Measurements from ENCODE around the gene RIMS3.

Gene RIMS3

DNA sequence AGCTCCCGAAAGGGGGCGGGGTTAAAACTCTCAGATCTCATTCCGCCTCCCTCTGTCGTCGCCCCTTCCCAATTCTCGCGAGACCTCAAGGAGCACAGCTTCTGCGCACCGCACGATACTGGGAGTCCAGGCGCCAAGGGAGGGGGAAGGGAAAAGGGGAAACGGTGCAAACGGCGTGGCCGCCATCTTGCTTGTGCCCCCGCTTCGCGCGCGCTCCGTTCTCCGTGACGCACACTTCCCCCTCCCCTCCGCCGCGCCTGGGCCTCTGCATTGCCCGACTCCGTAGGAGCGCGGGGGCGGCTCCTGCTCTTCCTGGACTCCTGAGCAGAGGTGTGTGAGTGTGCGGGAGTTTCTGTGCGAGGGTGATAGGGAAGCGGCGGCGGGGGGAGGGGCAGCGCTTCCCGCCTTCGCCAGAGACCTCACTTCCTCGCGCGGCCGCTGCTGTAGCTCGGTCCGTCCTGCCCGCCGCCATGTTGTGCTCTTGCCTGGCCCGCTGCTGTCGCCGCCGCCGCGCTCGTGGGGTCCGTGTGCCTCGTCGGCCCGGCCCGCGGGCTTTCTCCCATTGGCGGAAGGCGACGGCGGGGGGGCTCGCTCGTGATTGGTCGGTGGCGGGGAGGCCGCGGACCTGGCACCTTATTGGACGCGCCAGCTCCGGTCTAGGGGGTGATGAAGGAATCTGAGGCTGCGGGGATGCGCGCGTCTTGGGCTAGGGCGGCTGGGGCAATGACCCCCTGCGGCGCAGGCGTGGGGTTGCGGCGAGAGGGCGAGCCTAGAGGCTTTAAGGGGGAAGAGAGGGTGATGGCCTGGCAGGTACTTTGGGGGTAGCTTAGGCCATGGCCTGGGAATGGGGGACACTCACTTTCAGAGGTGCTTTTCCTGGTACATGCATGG is 26.3 kb upstream of the RIMS3 start, which contains the start of gene NFYC:
Gene NFYC (plus strand): TSS at position 167 of the 891 bp plus-strand sequence. CDS start 47,140 bp downstream, outside the sequence.
- DNase-seq (ENCODE audit: low read depth in 2 of 2): peak; percentile 81 to 85

DNA sequence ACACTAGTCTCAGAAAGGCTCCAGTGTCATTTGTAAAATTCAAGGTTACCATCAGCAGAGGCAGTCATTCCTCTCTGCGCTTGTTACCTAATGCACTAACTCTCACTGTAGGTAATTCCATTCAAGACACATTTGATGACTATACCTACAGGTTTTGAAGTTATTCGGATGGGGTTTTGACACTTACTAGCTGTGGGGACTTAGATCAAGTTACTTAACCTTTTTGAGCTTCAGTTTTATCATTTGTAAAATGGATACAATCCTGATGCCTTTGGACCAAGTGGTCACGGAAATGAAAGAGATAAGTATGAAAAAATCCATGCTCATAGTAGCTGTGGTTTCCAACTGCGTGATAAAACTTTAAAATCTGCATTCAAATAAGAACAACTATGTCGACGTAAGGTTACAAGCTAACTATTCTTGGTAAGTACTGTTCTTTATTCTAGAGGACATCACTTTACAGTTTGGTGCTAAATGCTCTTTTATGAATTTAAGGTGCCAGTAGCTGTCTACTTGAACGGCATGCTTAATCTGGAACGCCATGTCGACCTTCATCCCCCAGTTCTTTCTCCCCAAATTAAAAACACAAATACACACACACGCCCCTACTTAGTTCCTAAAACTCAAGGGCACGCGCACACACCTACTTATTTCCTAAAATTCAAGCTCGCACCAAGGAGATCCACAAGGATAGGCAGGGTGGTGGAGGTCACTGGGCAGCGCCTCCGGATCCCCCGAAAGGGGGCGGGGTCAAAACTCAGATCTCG is 25.5 kb upstream of the RIMS3 start:
- no peak for DNase-seq (ENCODE audit: low read depth in 2 of 2)

DNA sequence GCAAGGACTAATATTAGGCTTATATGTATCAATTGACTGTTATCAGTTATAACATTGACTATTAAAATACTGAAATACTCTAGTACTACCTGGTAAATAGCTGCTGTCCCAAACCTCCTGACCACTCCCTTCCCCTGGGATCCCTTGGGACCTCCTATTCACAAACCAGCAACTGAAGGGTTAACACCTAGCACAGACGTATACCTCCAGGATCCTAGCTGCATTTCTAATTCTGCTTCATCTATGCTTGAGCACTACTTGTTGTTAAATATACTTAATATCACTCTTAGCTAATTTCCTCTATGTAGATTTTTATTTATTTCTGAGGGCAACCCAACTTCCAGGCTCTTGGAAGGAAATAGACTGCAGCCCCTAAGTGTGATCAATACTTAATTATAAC is 24.3 kb upstream of the RIMS3 start:
- no peak for DNase-seq (ENCODE audit: low read depth in 2 of 2)

DNA sequence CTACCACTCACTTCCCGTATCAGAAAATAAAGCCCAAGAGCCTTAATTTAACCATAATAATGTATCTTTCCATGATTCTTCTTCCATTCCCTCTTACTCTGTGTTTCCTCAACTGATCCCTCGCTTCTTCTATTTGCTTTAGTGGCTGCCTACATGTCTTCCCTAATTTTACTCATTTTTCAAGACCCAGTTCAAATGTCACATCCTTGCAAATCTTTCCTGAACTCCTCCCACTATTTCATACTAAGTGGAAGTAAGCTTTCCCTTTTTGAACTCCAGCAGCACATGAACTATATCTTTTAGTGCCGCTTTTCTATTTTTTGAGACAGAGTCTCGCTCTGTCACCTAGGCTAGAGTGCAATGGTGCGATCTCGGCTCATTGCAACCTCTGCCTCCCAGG is 22.2 kb upstream of the RIMS3 start:
- no peak for DNase-seq (ENCODE audit: low read depth in 2 of 2)

DNA sequence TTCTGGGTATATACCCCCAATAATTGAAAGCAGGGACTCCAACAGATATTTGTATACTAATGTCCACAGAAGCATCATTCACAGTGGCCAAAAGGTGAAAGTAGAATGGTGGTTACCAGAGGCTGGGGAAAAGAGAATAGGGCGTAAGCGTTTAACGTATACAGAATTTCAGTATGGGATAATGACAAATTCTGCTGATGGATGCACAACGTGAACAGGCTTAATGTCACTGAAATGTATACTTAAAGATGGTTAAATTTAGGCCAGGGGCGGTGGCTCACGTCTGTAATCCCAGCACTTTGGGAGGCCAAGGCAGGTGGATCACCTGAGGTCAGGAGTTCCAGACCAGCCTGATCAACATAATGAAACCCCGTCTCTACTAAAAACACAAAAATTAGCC is 21.6 kb upstream of the RIMS3 start:
- no peak for DNase-seq (ENCODE audit: low read depth in 2 of 2)

DNA sequence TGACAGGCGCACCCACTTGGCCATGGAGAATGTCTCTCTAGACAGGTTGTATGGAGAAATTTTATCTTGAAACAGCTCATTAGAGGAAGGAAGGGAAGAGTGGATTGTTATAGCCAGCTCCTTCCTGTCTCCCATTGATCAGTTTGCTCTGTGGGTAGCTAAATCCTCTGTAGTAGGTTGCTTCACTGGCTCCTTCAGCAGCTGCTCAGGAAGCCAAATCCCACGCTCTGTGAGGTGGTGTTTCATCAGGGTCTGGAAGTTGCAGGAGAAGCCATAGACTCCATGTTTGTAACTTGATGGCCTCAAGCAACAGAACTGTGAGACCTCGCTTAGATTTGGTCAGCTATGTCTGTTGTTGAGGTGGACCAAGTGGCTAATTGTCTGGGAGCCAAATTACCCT is 19.2 kb upstream of the RIMS3 start:
- DNase-seq (ENCODE audit: low read depth in 2 of 2): no peak

DNA sequence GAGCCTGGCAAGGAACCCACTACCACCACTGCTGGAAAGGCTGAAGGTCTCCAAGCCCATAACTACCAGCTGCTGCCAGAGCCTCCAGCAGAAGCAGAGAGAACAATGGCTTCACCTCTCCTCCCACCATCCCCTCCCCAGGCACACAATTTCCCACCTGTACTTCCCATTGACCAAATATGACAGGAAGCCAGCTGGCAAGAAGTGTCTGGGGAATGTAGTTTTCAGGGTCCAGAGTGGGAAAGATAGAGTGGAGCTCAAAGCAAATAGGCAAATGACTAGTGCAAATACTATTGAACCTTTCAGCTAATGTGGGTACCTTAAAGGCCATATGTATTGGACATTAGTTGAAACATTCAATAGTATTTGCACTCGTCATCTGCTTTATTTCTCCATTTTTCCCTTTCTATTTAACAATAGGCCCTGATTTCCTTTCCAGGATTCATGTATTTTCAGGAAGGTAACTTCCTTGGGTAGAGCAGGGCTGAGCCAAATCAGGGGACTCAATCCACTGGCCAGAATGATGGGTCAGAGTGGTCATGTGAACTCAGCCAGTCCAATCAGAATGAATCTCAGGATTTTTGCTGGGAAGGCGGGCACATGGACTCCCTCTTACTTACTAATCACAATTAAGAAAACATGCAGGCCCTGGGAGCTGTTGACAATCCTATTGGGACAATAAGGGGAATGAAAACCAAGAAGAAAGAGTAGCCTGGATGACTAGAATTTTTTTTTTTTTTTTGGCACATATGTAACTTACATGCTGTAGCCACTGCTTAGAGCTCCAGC is 13.9 kb upstream of the RIMS3 start:
- DNase-seq (ENCODE audit: low read depth in 2 of 2): no peak

DNA sequence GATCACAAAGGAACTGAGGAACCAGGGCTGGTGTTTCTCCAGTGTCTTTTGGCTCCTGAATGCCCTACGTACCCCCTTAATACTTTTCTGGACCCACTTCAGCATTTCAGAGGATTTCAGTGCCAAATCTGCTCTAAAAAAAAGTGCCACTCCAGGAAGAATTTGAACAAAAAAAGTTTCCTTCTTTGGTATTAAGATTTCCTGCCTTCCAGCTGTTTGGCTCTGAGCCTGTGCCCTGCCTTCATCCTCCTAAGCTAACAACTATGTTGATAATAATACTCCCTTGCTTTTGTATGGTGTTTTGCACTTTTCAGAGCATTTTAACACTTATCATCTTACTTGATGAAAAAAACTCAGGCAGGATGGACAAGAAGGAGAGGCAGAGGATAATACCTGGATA is 11.0 kb upstream of the RIMS3 start:
- DNase-seq (ENCODE audit: low read depth in 2 of 2): no peak

DNA sequence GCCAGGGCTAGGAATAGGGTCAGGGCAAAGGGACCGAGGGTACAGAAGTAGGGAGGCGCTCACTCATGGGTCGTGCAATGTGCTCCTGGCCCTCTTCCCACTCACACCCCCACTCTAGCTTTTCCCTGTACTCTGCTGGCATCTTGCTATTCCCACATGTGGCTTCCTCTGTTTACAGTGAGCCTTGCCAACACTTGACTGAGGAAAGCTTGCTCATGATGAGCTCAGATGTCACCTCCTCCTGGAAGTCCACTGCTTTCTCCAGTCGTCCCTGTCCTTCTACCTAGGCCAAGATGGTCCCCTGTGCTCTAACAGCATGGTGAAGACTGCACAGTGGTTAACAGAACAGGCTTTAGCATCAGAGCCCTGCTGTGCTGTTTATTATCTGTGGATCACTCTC is 8.0 kb upstream of the RIMS3 start:
- no peak for DNase-seq (ENCODE audit: low read depth in 2 of 2)

DNA sequence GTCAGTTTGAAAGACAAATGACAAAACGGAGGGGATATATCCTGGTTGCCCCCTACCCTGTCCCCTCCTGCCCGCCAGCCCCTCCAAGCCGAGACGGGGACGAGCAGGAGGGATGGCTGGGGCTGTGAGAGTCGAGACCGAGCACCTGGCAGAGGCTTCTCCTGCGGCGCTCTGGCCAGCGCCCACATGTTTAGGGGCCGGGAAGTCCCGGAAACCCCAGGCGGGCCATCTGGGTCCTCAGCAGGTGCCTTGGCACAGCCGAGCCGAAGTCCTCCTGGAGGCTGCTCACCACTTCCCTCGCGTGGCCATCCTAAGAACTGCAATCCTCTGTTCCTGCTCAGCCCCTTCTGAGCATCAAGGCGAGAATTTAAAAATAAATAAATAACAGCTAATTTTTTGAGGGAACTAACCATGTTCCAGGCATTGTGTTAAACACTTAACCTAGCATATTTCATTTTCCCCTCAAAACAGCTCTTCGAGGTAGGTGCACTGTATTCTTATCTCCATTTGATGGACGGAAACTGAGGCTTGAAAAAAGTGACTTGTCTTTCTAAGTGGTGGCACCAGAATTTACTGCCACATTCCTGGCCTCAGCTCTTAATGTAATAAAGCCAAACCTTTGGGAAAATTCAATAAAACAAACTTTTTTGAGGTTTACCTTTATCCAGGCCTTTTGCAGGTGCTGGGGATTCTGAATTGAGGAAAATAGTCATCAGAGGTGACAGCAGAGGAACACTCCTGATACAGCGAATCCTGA is 3.5 kb upstream of the RIMS3 start:
- peak; percentile 71 to 77 for DNase-seq (ENCODE audit: low read depth in 2 of 2)

DNA sequence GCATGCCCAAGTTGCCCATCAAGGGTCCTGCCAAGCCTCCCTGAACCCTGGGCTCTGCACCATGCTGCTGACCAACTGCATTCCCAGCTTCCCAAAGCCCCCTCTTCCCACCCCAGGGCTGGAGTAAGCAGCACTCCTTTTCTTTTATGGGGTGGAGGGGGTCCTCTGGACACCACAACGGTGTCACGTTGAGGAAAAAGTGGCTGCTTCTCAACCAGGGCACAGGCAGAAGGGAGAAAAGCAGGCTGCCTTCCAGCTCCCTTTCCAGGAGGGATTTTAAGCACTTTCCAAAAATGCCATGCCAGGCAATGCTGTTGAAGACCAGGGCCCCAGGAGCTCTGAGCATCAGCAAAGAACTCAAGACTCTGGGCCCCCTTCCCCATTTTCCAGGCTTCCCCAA is 691 bp downstream of the RIMS3 start:
- no peak for DNase-seq (ENCODE audit: low read depth in 2 of 2)

DNA sequence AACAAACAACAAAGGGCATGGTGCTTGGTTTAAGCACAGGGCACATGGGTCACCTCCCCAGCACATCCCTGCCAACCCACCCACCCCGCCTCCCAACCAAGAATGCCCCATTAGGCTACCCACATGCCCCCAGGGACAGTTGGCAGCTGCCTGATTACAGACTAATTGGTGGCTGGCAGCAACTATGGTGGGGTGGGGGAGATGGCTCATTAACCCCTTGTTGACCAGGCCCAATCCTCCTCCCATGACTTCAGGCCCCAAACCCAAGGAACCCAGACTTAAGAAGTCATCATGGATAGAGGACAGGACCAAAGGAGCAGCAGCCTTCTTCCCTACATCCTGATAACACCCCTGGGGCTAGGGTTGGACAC is 1.3 kb downstream of the RIMS3 start:
- DNase-seq (ENCODE audit: low read depth in 2 of 2): no peak

DNA sequence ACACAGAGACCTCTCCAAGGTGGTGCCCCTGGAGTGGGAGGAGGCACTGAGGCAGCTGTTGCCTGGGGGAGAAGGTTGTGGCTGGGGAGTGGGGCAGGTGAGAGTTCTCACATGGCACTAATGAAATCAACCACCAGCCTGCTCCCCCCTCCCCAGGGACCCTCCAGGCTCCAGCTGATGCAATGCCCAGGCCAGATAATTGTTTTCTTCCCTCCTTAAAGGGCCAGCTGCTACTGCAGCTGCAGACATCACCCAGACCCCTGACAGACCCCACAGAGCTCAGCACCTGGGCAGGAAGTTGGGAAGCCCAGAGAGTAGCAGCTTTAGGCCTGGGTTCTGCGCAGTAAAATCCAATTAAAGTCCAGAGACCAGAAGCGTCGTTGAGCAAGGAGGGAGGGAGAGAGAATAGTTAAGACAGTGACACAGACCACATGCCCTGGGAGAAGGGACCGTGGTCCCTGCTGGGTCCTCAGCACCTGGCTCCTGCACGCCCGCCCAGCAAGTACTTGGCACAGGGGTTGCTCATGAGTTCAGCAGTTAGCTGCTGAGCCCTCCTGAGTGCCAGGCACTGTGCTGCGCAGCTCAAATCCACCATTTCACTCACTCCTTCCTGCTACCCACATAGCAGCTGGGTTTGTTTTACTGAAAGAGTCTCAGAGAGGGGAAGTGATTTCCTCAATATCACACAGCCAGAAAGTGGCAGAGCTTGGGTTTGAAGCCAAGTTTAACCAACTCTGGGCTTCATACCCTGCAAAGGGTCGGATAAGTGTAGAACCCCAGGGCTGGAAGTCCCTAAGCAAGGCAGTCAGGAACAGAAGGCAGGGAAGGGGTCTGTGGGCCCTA is 1.9 kb downstream of the RIMS3 start:
- no peak for DNase-seq (ENCODE audit: low read depth in 2 of 2)

DNA sequence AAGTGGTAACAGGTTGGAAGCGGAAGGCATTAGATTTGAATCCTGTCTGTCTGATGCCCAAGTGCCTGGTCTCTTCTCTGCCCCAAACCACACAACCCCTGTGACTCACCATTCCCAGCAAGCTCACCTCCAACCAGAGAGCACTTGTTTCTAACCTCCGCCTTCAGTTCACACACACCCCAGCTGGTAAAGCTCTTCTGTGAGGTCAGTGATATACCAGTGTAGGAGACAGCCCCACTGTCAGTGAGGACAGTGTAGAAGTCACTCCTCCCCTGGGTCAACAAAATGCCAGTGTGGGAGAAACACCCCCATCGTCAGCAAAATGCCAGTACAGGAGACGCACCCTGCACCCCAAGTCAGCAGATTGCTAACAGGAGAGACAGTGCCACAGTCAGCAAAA is 2.6 kb downstream of the RIMS3 start:
- DNase-seq (ENCODE audit: low read depth in 2 of 2): no peak

DNA sequence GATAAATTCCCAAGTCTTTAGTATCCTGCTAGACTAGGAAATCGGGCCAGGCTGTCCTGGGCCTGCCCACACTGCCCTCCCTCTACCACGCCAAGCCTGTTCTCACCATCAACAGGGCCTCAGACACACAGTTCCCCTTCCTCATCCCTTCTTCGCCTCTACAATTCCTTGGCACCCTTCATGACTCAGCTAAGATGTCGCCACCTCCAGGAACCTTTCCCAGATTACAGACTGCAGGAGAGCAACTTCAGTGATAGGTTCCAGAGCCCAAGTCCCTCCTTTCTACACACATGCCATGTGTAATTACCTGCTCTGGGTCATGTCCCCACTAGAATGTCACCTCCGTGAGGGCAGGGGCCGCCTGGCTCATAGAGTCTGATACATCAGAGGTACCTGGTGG is 3.3 kb downstream of the RIMS3 start:
- no peak for DNase-seq (ENCODE audit: low read depth in 2 of 2)

DNA sequence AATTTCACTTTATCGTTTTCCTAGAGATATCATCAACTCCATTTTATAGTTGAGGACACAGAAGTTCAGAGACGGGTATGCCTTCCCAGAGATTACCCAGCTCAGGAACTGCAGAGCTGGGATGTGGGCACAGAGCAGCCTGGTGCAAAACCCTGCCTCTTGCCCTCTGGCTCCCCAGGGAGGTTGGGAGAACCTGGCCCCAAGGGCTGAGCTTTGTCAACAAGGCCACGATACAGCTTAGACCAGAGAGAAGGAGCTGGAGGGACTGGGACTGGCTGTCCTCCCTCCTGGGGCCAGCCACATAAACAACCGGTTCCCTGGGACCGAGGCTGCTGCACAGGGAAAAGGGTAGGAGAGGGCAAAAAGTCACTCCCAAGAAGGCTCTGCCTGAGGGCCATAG is 3.8 kb downstream of the RIMS3 start:
- DNase-seq (ENCODE audit: low read depth in 2 of 2): no peak

DNA sequence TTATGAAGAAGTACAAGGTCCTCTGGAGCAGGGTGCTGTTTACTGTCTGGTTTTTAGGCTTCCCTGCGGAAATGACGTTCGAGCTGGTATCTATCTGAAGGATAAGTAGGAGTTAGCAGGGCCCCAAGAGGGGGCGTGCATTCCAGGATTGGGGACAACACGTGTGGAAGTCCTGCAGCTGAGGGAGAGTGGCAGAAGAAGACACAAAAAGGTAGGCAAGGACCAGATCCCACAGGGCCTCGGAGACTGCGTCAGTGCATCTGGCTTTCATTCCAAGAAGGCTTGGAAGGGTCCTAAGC is 5.9 kb downstream of the RIMS3 start:
- no peak for DNase-seq (ENCODE audit: low read depth in 2 of 2)

DNA sequence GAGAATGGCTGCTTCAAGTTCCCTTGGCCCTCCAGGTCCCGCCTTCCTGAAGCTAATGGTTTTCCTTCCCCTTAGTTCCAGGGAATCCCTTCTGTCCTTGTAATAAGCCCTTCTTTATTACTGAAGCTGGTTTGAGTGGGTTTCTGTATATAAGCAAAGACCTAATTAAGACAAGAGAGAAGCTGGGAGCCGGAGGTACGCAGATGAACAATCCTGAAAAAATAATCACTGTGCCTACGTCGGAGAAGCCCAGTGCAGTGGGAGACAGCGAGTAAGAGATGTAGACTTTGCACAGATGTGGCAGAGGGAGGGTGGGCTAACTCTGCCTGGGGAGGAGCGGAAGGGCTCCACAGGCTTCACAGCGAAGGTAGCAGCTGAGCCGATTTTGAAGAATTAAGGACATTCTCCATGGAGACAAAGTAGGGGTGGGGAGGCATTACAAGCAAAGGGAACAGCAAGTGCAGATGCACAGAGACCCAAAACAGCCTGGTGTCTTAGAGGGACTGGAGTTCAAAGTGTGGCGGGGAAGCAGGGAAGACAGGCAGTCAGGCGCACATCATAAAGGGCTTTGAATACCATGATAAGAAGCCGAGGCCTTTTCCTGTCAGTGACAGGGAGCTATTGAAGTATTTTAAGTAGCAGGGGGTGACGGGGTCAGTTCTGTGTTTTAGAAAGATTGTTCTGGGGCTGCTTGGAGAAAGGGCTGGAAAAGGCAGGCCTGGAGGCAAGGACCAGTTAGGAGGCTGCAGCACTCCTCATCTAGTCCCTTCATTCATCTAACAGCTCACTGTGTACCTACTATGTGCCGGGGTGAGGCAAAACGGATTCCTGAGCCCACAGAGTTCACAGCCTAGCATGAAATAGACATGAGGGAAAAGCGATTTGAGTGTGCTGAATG is 6.5 kb downstream of the RIMS3 start:
- DNase-seq (ENCODE audit: low read depth in 2 of 2): no peak

DNA sequence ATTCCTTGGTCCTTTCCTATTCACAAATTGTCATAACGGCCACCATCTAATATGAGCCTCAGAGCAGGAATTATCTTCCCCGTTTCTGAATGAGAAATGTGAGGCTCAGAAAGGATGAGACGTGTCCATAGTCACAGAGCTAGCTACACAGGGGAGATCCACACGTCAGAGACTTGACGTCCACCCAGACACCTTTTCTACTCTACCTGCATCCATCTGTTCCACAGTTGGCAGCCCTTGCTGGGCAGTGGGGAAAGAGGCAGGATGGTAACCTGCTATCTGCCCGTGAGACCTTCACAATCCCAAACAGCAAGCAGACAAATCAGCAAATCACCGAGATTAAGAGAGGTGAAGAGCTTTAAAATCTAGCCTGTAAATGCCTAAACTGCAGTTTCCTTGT is 8.4 kb downstream of the RIMS3 start:
- DNase-seq (ENCODE audit: low read depth in 2 of 2): no peak

Data from stimulated activated CD8-positive, alpha-beta memory T cell treated with anti-CD3 and anti-CD28 coated beads, Interleukin-7, amount 100 ng/mL, for 1 hour (primary cell).